Astrocyte of the spinal cord (primary cell): ENCODE data around the gene GALNT18.

ENCODE experiments used
- DNase-seq: peaks from one replicate; pipeline ENCODE4 v3.0.0; 2011; ENCODE audit warnings: low read depth, low spot score
- H3K4me3 ChIP-seq: 2 replicates; pipeline ENCODE4 v1.5.1; 2011; ENCODE audit warnings: low read depth, mild to moderate bottlenecking, low read length, moderate library complexity
- in situ Hi-C: cut with HindIII; loops from 2 replicates; pipeline ENCODE4 v1.10.0; 2017; ENCODE audit warnings: low sequenced_read_pairs
- TF ChIP-seq, protein P1 (sequence below): IDR thresholded peaks from 2 replicates; pipeline ENCODE4 v1.5.1; 2012; ENCODE audit warnings: low read depth, mild to moderate bottlenecking, low read length, inconsistent platforms

Gene GALNT18

DNA sequence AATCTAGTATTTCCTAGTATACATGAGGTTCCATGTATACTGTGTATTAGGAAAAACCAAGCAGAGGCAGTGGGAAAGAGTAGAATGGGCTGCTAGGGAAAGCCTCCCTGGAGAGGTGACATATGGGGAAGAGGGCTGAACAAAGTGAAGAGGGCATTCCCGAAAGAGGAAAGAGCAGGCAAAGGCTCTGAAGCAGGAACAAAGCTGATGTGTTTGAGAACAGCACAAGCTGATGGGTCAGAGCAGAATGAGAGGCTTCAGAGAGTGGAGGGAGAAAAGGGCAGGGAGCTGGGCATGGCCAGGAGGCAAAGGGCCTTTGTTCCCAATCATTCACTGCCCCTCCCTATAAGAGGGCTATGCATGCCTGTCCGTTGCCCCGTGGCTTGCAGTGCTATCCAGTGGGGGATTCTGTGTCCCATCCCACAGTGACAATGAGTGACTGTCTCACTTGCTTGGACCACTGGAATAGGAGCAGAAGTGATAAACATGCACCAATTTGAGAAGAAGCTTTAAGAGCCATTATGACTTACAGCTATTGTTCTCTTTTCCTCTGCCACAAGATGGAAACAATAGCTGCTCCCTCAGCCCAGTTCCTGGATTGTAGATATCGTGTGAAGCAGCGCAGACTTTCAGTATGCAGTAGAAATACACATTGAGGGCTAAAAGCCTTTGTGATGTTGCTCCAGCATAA is 39.6 kb downstream of the GALNT18 start:
- in situ Hi-C loops = no loop called here
- TF ChIP-seq, protein P1, sequence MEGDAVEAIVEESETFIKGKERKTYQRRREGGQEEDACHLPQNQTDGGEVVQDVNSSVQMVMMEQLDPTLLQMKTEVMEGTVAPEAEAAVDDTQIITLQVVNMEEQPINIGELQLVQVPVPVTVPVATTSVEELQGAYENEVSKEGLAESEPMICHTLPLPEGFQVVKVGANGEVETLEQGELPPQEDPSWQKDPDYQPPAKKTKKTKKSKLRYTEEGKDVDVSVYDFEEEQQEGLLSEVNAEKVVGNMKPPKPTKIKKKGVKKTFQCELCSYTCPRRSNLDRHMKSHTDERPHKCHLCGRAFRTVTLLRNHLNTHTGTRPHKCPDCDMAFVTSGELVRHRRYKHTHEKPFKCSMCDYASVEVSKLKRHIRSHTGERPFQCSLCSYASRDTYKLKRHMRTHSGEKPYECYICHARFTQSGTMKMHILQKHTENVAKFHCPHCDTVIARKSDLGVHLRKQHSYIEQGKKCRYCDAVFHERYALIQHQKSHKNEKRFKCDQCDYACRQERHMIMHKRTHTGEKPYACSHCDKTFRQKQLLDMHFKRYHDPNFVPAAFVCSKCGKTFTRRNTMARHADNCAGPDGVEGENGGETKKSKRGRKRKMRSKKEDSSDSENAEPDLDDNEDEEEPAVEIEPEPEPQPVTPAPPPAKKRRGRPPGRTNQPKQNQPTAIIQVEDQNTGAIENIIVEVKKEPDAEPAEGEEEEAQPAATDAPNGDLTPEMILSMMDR = no peak
- H3K4me3 ChIP-seq = no peak overlapping the region
- DNase-seq = no peak

DNA sequence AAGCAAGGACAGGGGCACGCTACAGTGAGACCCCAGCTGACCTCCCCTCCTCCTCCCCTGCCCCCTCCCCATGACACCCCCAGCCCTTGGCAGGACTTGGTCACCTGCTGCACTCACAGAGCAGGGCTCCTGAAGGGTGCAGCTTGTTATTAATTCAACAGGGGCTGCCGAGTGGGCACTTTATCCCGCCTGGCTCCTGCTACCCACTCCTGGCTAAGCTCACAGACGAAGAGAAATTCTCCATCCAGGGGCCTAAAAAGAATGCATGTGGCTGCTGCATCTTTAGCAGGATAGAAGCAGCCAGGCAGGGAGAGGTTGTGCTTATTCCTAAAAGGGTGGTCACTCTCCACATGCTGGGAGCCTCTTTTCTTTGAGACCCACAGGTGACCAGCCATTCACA is 40.3 kb downstream of the GALNT18 start:
- in situ Hi-C loops = no loop called here
- TF ChIP-seq, protein P1 = no peak
- no peak overlapping the region for H3K4me3 ChIP-seq
- DNase-seq = no peak

DNA sequence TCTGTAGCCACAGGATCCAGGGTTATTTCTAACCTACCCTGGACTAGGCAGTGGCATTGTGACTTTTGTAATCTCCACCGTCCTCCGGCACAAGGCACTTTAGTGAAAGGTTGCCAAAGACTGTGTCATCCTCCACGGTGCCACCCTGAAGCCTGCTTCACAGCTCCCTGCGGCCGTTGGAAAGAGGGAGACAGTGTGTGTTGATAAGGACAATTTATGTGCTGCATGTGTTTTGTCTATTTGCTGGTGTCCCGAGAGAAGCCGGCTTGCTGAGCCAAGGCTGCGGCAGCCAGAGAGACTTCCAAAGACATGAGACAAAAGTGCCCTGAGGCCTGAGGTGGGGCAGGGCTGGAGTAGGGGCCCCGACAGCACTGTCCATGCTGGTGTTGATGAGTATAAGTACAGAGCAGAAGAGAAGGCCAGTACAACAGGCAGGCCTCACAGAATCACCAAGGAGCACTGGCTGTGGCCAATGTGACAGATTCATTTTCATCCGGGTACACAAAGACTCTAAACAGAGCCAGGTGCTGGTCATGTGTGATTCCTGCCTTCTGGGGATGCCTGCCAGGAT is 40.9 kb downstream of the GALNT18 start:
- no peak overlapping the region for H3K4me3 ChIP-seq
- DNase-seq = no peak
- TF ChIP-seq, protein P1 = no peak
- in situ Hi-C loops = no loop called here

DNA sequence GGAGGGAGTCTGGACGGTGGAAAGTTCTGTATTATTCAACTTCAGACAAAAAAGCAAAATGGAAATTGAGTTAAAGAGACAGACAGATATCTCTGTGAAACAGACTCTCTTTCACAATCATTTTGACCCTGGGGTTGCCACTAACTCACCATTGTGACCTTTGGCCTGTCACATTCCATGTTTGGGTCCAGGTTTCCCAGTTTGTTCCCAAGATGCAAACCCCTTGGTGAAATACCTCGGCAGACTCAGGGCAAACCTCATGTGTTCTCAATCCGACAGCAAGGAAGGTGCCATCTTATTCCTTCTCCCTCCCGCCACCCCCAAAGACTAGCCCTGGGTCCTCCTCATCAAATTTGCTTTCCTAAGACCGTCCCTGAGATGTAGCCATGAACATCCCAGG is 41.8 kb downstream of the GALNT18 start:
- in situ Hi-C loops = no loop called here
- DNase-seq = no peak
- TF ChIP-seq, protein P1 = no peak
- no peak overlapping the region for H3K4me3 ChIP-seq

DNA sequence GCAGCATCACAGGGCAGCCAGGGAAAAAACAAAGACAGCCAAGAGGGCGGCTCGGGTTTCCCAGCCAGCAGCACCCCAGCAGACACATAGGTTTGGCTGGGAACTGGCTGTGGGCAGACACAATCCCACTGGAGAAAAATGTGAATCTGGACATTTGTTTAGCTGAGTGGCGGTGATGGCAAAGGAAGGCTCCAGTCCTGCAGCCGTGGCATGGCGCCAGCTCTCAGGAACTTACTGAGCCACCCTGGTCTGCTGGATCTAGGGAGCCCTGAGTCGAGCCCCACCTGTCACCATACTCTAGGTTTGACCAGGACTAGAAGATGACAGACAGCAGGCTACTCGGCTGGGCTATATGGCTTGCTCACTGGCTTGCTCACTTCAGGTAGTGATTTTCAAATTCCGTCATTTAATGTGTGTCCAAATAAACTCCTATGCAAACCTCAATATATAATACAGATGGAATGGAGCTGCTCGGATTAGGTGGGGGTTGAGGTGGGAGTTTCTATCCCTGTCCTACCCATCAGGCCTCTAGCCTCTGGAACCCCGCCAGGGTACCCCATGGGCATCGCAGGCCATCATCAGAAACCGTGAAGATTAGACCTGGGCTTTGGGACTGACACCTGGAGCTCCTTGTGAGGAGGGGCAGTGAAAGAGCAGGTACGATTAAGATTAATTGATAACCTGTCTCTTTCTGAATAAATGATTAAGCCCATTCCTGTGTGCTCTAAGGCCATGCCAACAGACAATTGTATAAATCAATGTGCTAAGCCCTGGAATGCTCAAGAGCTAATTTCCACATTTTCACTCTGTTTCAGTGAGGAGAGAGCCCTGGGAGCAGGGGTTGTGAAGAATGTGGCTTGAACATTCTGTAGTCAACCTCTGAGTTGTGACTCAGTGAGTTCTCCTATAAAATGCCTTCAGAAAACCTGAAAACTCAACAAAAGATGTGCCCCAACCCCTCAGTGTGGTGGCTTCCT is 42.5 kb downstream of the GALNT18 start:
- in situ Hi-C loops = no loop called here
- H3K4me3 ChIP-seq = no peak overlapping the region
- DNase-seq = no peak
- TF ChIP-seq, protein P1 = no peak
